Neural cell (in vitro differentiated cells): ENCODE measurements around the gene DNAJC5G.

Experiments used
- CTCF ChIP-seq: fragments of 450-650 bp; IDR thresholded peaks from 2 replicates; pipeline ENCODE4 v1.5.1; 2014; ENCODE audit warnings: antibody characterized with exemption, mild to moderate bottlenecking, moderate library complexity; ENCODE audit not compliant: poor library complexity, severe bottlenecking
- EP300 ChIP-seq: fragments of 450-650 bp; conservative IDR thresholded peaks from 2 replicates; pipeline ENCODE4 v1.6.1; 2014; ENCODE audit warnings: antibody characterized with exemption, mild to moderate bottlenecking, moderate library complexity; ENCODE audit not compliant: poor library complexity, severe bottlenecking
- POLR2AphosphoS5 ChIP-seq: IDR thresholded peaks from 2 replicates; pipeline ENCODE4 v1.6.1; 2012
- REST ChIP-seq: IDR thresholded peaks from 2 replicates; pipeline ENCODE4 v1.6.1; 2012; ENCODE audit warnings: borderline replicate concordance

- no peak for TF ChIP-seq CTCF
- no peak for TF ChIP-seq REST
- TF ChIP-seq EP300, result no peak
- TF ChIP-seq POLR2AphosphoS5, result no peak
These were observed 30.1 kb upstream of the DNAJC5G start for GRCh38 chr2:27245116-27245515.
